ENCODE measurements around the gene GDPD2.

- TF ChIP-seq NPAS2 (CRISPR knock-in tag; IDR thresholded peaks at IDR 0.05; ENCODE audit: borderline replicate concordance) (no peak), REST (IDR thresholded peaks at IDR 0.05) (no peak), CBX2 (IDR thresholded peaks at IDR 0.05; ENCODE audit: borderline replicate concordance, low read depth) (no peak), MYC (IDR thresholded peaks at IDR 0.05; ENCODE audit: borderline replicate concordance, low read length) (no peak), CTCF (IDR thresholded peaks at IDR 0.05) (no peak), POLR2A (IDR thresholded peaks at IDR 0.05; ENCODE audit: low read length) (no peak), EP300 (IDR thresholded peaks at IDR 0.05) (no peak), MAX (IDR thresholded peaks at IDR 0.05) (no peak), TP53 (CRISPR knock-in tag; IDR thresholded peaks at IDR 0.05) (no peak), RAD21 (conservative IDR thresholded peaks at IDR 0.05 in 1 of 2, IDR thresholded peaks at IDR 0.05 in 1 of 2) (no peak), ELK1 (IDR thresholded peaks at IDR 0.05; ENCODE audit: low read depth, low read length) (no peak), SREBF2 (IDR thresholded peaks at IDR 0.05) (no peak), MAZ (IDR thresholded peaks at IDR 0.05; ENCODE audit: borderline replicate concordance, low read depth, low read length) (no peak), MAFK (IDR thresholded peaks at IDR 0.05; ENCODE audit: partially characterized antibody) (no peak)
Observed at GRCh38 chrX:70446380-70447350, 23.6 kb downstream of the GDPD2 start.

Measured in A549 (cell line).